ENCODE results near the gene SLC22A31. TPM values are rescaled to one million over a fixed set of nuclear protein-coding genes. Genes with fewer than 3 reads are reported as not detected.
A peak's percentile ranks its signal among the peaks of the same experiment; 100 is the strongest.

The SLC22A31 gene
- total RNA-seq, 3 donors from 2014 or later (not counting 1 experiment from before 2014, with no cell fraction given): 0.75 TPM; not detected in 2

DNA sequence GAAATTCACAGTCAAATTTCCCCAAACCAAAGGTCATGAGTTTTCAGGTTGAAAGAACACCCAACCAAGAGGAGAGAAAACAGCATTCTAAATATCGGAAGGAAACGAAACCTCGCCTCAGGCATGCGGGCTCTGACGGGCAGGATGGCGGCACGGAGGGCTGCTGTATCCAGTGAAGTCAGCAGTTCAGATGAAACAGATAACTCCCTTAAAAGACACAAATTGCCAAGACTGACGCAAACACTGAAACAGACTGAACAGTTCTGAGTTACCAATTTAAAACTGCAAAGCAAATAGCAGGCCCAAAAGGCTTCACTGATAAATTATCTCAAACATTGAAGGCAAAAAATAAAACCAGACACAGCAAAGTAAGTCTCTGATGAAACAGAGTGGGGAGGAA, 49.4 kb downstream of the SLC22A31 start:
- no peak overlapping the region for H3K4me3 ChIP-seq (ENCODE audit: low read length)
- peaks cover 3% of the 10 kb centered on the region for H3K9me3 ChIP-seq (ENCODE audit: control insufficient read depth, insufficient read depth, low read length)
- no peak for ATAC-seq
- Mint-ChIP-seq H3K36me3 (no peaks in the 10 kb centered on the region), H3K27ac (no peak overlapping the region), H3K9me3 (no peaks in the 10 kb centered on the region), H3K4me3 (no peak overlapping the region), H3K4me1 (no peaks in the 10 kb centered on the region), H3K27me3 (ENCODE audit: low read depth in 2 of 2) (no peaks in the 10 kb centered on the region)
- no peak for TF ChIP-seq CTCF (IDR thresholded peaks at IDR 0.05)
- H3K36me3 ChIP-seq (ENCODE audit: control insufficient read depth, insufficient read depth, low read length): peaks cover 20% of the 10 kb centered on the region
- H3K4me1 ChIP-seq (ENCODE audit: control insufficient read depth, insufficient read depth, low read length): no peaks in the 10 kb centered on the region
- 94% methylated on average over 8 of the region's 8 CpGs for whole genome bisulfite sequencing (ENCODE audit: insufficient coverage)
- no peak overlapping the region for H3K27ac ChIP-seq (ENCODE audit: low read length)
- no peaks in the 10 kb centered on the region for H3K27me3 ChIP-seq (ENCODE audit: control insufficient read depth, insufficient read depth, low read length)
- intact Hi-C loops (cut with micrococcal nuclease): no loop called here
- no peak for DNase-seq

- DNase-seq (no peak), ATAC-seq (no peak)
- 98% methylated on average over 18 of the region's 18 CpGs for WGBS (ENCODE audit: insufficient coverage)
- peaks cover 20% of the 10 kb centered on the region for H3K36me3 ChIP-seq (ENCODE audit: control insufficient read depth, insufficient read depth, low read length)
- Mint-ChIP-seq H3K27ac (peak overlapping the region; percentile 4 to 21), H3K4me3 (no peak overlapping the region), H3K9me3 (no peaks in the 10 kb centered on the region), H3K4me1 (no peaks in the 10 kb centered on the region), H3K36me3 (no peaks in the 10 kb centered on the region), H3K27me3 (ENCODE audit: low read depth in 2 of 2) (no peaks in the 10 kb centered on the region)
- H3K4me3 ChIP-seq (ENCODE audit: low read length): no peak overlapping the region
- no peaks in the 10 kb centered on the region for H3K27me3 ChIP-seq (ENCODE audit: control insufficient read depth, insufficient read depth, low read length)
- no peak overlapping the region for H3K27ac ChIP-seq (ENCODE audit: low read length)
- intact Hi-C loops (cut with micrococcal nuclease): no loop called here
- TF ChIP-seq CTCF (IDR thresholded peaks at IDR 0.05): no peak
- peaks cover 3% of the 10 kb centered on the region for H3K9me3 ChIP-seq (ENCODE audit: control insufficient read depth, insufficient read depth, low read length)
- no peaks in the 10 kb centered on the region for H3K4me1 ChIP-seq (ENCODE audit: control insufficient read depth, insufficient read depth, low read length)
These were observed 50.1 kb downstream of the SLC22A31 start for GRCh38 chr16:89150090-89150835.

GRCh38 chr16:89149386-89149785, 51.0 kb downstream of the SLC22A31 start:
- no peaks in the 10 kb centered on the region for H3K27me3 ChIP-seq (ENCODE audit: control insufficient read depth, insufficient read depth, low read length)
- peaks cover 3% of the 10 kb centered on the region for H3K9me3 ChIP-seq (ENCODE audit: control insufficient read depth, insufficient read depth, low read length)
- Mint-ChIP-seq H3K27me3 (ENCODE audit: low read depth in 2 of 2) (no peaks in the 10 kb centered on the region), H3K27ac (peak overlapping the region in 1 of 2 donors; percentile 4), H3K36me3 (no peaks in the 10 kb centered on the region), H3K4me1 (no peaks in the 10 kb centered on the region), H3K4me3 (no peak overlapping the region), H3K9me3 (no peaks in the 10 kb centered on the region)
- H3K4me3 ChIP-seq (ENCODE audit: low read length): no peak overlapping the region
- no peak for TF ChIP-seq CTCF (IDR thresholded peaks at IDR 0.05)
- no peak for ATAC-seq
- no peaks in the 10 kb centered on the region for H3K4me1 ChIP-seq (ENCODE audit: control insufficient read depth, insufficient read depth, low read length)
- peaks cover 20% of the 10 kb centered on the region for H3K36me3 ChIP-seq (ENCODE audit: control insufficient read depth, insufficient read depth, low read length)
- H3K27ac ChIP-seq (ENCODE audit: low read length): no peak overlapping the region
- intact Hi-C loops (cut with micrococcal nuclease): no loop called here
- over 99% methylated on average over 9 of the region's 9 CpGs for WGBS (ENCODE audit: insufficient coverage)
- DNase-seq: no peak
